ENCODE measurements around the gene SKAP1. TPM values are rescaled to one million over a fixed set of nuclear protein-coding genes. Genes with fewer than 3 reads are reported as not detected.

The SKAP1 gene
- total RNA-seq, 4 donors from 2014 or later = not detected

- Histone ChIP-seq H3K9me3 (no peaks in the 10 kb centered on the region), H3K36me3 (no peaks in the 10 kb centered on the region), H3K4me1 (no peaks in the 10 kb centered on the region), H3K27me3 (peaks cover 0 to 3% (median 0%) of the 10 kb centered on the region in 3 donors), H3K4me3 (no peak overlapping the region), H3K27ac (no peak overlapping the region)
- in situ Hi-C loops (cut with MboI; ENCODE audit: low sequenced_read_pairs in 4 of 4) = no loop called here
- DNase-seq (no peak), ATAC-seq (no peak)
- TF ChIP-seq POLR2A (IDR thresholded peaks at IDR 0.05) = no peak
- no peak for TF ChIP-seq CTCF (IDR thresholded peaks at IDR 0.05 in 4 of 5, conservative IDR thresholded peaks at IDR 0.05 in 1 of 5)
- intact Hi-C loops (cut with DNase I; ENCODE audit: low total_unique reads) = no loop called here
Observed at GRCh38 chr17:48472411-48473281, 42.6 kb upstream of the SKAP1 start.

GRCh38 chr17:48471817-48472410, 41.9 kb upstream of the SKAP1 start:
- TF ChIP-seq CTCF (IDR thresholded peaks at IDR 0.05 in 4 of 5, conservative IDR thresholded peaks at IDR 0.05 in 1 of 5) (no peak), POLR2A (IDR thresholded peaks at IDR 0.05) (no peak)
- intact Hi-C loops (cut with DNase I; ENCODE audit: low total_unique reads) (no loop called here), in situ Hi-C loops (cut with MboI; ENCODE audit: low sequenced_read_pairs in 4 of 4) (no loop called here)
- Histone ChIP-seq H3K27ac (no peak overlapping the region), H3K27me3 (peaks cover 0 to 3% (median 0%) of the 10 kb centered on the region in 3 donors), H3K4me1 (no peaks in the 10 kb centered on the region), H3K9me3 (no peaks in the 10 kb centered on the region), H3K4me3 (no peak overlapping the region), H3K36me3 (no peaks in the 10 kb centered on the region)
- DNase-seq (no peak), ATAC-seq (no peak)

GRCh38 chr17:48470388-48471034, 40.5 kb upstream of the SKAP1 start:
- intact Hi-C loops (cut with DNase I; ENCODE audit: low total_unique reads) = no loop called here
- peaks cover 0 to 5% (median 3%) of the 10 kb centered on the region in 3 donors for H3K27me3 ChIP-seq

GRCh38 chr17:48469227-48469626, 39.2 kb upstream of the SKAP1 start:
- in situ Hi-C loops (cut with MboI; ENCODE audit: low sequenced_read_pairs in 4 of 4) (no loop called here), intact Hi-C loops (cut with DNase I; ENCODE audit: low total_unique reads) (no loop called here)
- Histone ChIP-seq H3K9me3 (no peaks in the 10 kb centered on the region), H3K27me3 (peaks cover 0 to 8% (median 5%) of the 10 kb centered on the region in 3 donors), H3K27ac (no peak overlapping the region), H3K4me3 (no peak overlapping the region), H3K4me1 (no peaks in the 10 kb centered on the region), H3K36me3 (no peaks in the 10 kb centered on the region)
- TF ChIP-seq CTCF (IDR thresholded peaks at IDR 0.05 in 4 of 5, conservative IDR thresholded peaks at IDR 0.05 in 1 of 5) (no peak), POLR2A (IDR thresholded peaks at IDR 0.05) (no peak)
- ATAC-seq (no peak), DNase-seq (no peak)

More at GRCh38 chr17:48470388-48471034, 40.5 kb upstream of the SKAP1 start:
- Histone ChIP-seq H3K27ac (no peak overlapping the region), H3K4me1 (no peaks in the 10 kb centered on the region), H3K4me3 (no peak overlapping the region), H3K9me3 (no peaks in the 10 kb centered on the region), H3K36me3 (no peaks in the 10 kb centered on the region)
- in situ Hi-C loops (cut with MboI; ENCODE audit: low sequenced_read_pairs in 4 of 4) = no loop called here
- ATAC-seq = no peak
- TF ChIP-seq POLR2A (IDR thresholded peaks at IDR 0.05) = no peak
- TF ChIP-seq CTCF (IDR thresholded peaks at IDR 0.05 in 4 of 5, conservative IDR thresholded peaks at IDR 0.05 in 1 of 5) = no peak
- no peak for DNase-seq

Measured in gastrocnemius medialis (tissue), 4 donors.